MG63 (cell line): ENCODE data around the gene TMEM69. TPM values are rescaled to one million over a fixed set of nuclear protein-coding genes. Genes with fewer than 3 reads are reported as not detected.
A peak's percentile ranks its signal among the peaks of the same experiment; 100 is the strongest.
"Not testable (repeated sequence)": the region's sequence is repeated elsewhere in the genome, so short reads cannot be mapped to it uniquely, and the experiment has no call there.

Experiments used
- DNase-seq: peaks from one replicate; pipeline ENCODE4 v3.0.0-alpha.2; 2020
- H3K27me3 ChIP-seq: fragments of 250-450 bp; sonication (Bioruptor Pico); 2 replicates; pipeline ENCODE4 v1.5.1; 2020; ENCODE audit warnings: mild to moderate bottlenecking, moderate library complexity
- H3K36me3 ChIP-seq: fragments of 250-450 bp; sonication (Bioruptor Pico); 2 replicates; pipeline ENCODE4 v1.5.1; 2020; ENCODE audit warnings: mild to moderate bottlenecking, moderate library complexity
- H3K4me3 ChIP-seq: fragments of 250-450 bp; sonication (Bioruptor Pico); 2 replicates; pipeline ENCODE4 v1.5.1; 2020; ENCODE audit warnings: mild to moderate bottlenecking, moderate library complexity
- H3K9me3 ChIP-seq: fragments of 250-450 bp; sonication (Bioruptor Pico); 2 replicates; pipeline ENCODE4 v1.5.1; 2020; ENCODE audit warnings: mild to moderate bottlenecking, moderate library complexity
- total RNA-seq: library from RNA; depleted of rRNA; stranded (reverse); fragments of >200 nt; shearing (Covaris generic); gene quantifications from 2 replicates; pipeline ENCODE4 v1.2.3, GENCODE V29; 2014; ENCODE audit warnings: low replicate concordance

Gene TMEM69
- total RNA-seq, 1 experiment from 2014 or later: 21.7 TPM

GRCh38 chr1:45669859-45670655 lies 17.9 kb upstream of the TMEM69 start:
- DNase-seq: no peak
- H3K36me3 ChIP-seq: peaks cover 9% of the 10 kb centered on the region; the same call in 1 of the 2 replicates
- no peaks in the 10 kb centered on the region for H3K27me3 ChIP-seq
- H3K9me3 ChIP-seq: no peaks in the 10 kb centered on the region
- H3K4me3 ChIP-seq: no peak overlapping the region

- DNase-seq: no peak
- H3K27me3 ChIP-seq: no peaks in the 10 kb centered on the region
- H3K36me3 ChIP-seq: peaks cover 7% of the 10 kb centered on the region; the same call in 1 of the 2 replicates
Measured at GRCh38 chr1:45673956-45674355, 14.0 kb upstream of the TMEM69 start.

GRCh38 chr1:45674478-45674877 lies 13.5 kb upstream of the TMEM69 start:
- H3K27me3 ChIP-seq: no peaks in the 10 kb centered on the region
- no peak for DNase-seq
- peaks cover 7% of the 10 kb centered on the region; the same call in 1 of the 2 replicates for H3K36me3 ChIP-seq
- H3K9me3 ChIP-seq: no peaks in the 10 kb centered on the region
- no peak overlapping the region for H3K4me3 ChIP-seq

More at GRCh38 chr1:45673956-45674355, 14.0 kb upstream of the TMEM69 start:
- no peak overlapping the region for H3K4me3 ChIP-seq
- H3K9me3 ChIP-seq: no peaks in the 10 kb centered on the region

GRCh38 chr1:45676553-45676952 lies 11.4 kb upstream of the TMEM69 start:
- not testable (repeated sequence) for DNase-seq, H3K36me3 ChIP-seq, H3K9me3 ChIP-seq, H3K4me3 ChIP-seq, H3K27me3 ChIP-seq

- no peaks in the 10 kb centered on the region for H3K9me3 ChIP-seq
Measured at GRCh38 chr1:45677751-45678245, 10.2 kb upstream of the TMEM69 start.

GRCh38 chr1:45678489-45678888 lies 9.5 kb upstream of the TMEM69 start:
- H3K9me3 ChIP-seq: no peaks in the 10 kb centered on the region
- H3K4me3 ChIP-seq: no peak overlapping the region
- H3K27me3 ChIP-seq: no peaks in the 10 kb centered on the region
- no peak for DNase-seq
- peaks cover 7% of the 10 kb centered on the region; the same call in 1 of the 2 replicates for H3K36me3 ChIP-seq

More at GRCh38 chr1:45677751-45678245, 10.2 kb upstream of the TMEM69 start:
- H3K4me3 ChIP-seq: no peak overlapping the region
- DNase-seq: no peak
- H3K27me3 ChIP-seq: no peaks in the 10 kb centered on the region
- H3K36me3 ChIP-seq: peaks cover 7% of the 10 kb centered on the region; the same call in 1 of the 2 replicates

GRCh38 chr1:45679123-45679522 lies 8.9 kb upstream of the TMEM69 start:
- Histone ChIP-seq H3K9me3 (no peaks in the 10 kb centered on the region), H3K27me3 (no peaks in the 10 kb centered on the region), H3K4me3 (no peak overlapping the region), H3K36me3 (peaks cover 4% of the 10 kb centered on the region; the same call in 1 of the 2 replicates)
- peak; percentile 56 for DNase-seq

- Histone ChIP-seq H3K27me3 (no peaks in the 10 kb centered on the region), H3K36me3 (peaks cover 7% of the 10 kb centered on the region), H3K9me3 (no peaks in the 10 kb centered on the region), H3K4me3 (no peak overlapping the region)
- DNase-seq: no peak
Measured at GRCh38 chr1:45682942-45683341, 5.0 kb upstream of the TMEM69 start.

- H3K27me3 ChIP-seq: no peaks in the 10 kb centered on the region
- no peaks in the 10 kb centered on the region for H3K9me3 ChIP-seq
- no peak for DNase-seq
- peaks cover 7% of the 10 kb centered on the region for H3K36me3 ChIP-seq
- peak overlapping the region; percentile 99 for H3K4me3 ChIP-seq
Measured at GRCh38 chr1:45684402-45684801, 3.6 kb upstream of the TMEM69 start.

- H3K36me3 ChIP-seq: peaks cover 17% of the 10 kb centered on the region
- H3K9me3 ChIP-seq: no peaks in the 10 kb centered on the region
- no peaks in the 10 kb centered on the region for H3K27me3 ChIP-seq
- H3K4me3 ChIP-seq: peak overlapping the region; percentile 99
- DNase-seq: no peak
Measured at GRCh38 chr1:45685308-45686014, 2.5 kb upstream of the TMEM69 start.

GRCh38 chr1:45686015-45686287 lies 2.0 kb upstream of the TMEM69 start:
- DNase-seq: peak; percentile 44
- Histone ChIP-seq H3K27me3 (no peaks in the 10 kb centered on the region), H3K4me3 (peak overlapping the region; percentile 99), H3K36me3 (peaks cover 22% of the 10 kb centered on the region), H3K9me3 (no peaks in the 10 kb centered on the region)

GRCh38 chr1:45686288-45687013 lies 1.5 kb upstream of the TMEM69 start, which contains the start of gene GPBP1L1:
Gene GPBP1L1 (minus strand): TSS chr1:45686533. CDS start chr1:45659087, 27,446 bp downstream.
- peaks cover 23% of the 10 kb centered on the region for H3K36me3 ChIP-seq
- DNase-seq: peak; percentile 95
- no peaks in the 10 kb centered on the region for H3K9me3 ChIP-seq
- peak within 1 kb of the TSS; percentile 99 for H3K4me3 ChIP-seq
- no peaks in the 10 kb centered on the region for H3K27me3 ChIP-seq

- peak; percentile 98 for DNase-seq
- peaks cover 23% of the 10 kb centered on the region for H3K36me3 ChIP-seq
- H3K27me3 ChIP-seq: no peaks in the 10 kb centered on the region
- peak overlapping the region; percentile 99 for H3K4me3 ChIP-seq
- no peaks in the 10 kb centered on the region for H3K9me3 ChIP-seq
Measured at GRCh38 chr1:45687014-45687753, 797 bp upstream of the TMEM69 start.

- H3K36me3 ChIP-seq: peaks cover 52% of the 10 kb centered on the region
- not testable (repeated sequence) for DNase-seq, H3K9me3 ChIP-seq, H3K27me3 ChIP-seq, H3K4me3 ChIP-seq
Measured at GRCh38 chr1:45693811-45694210, 5.8 kb downstream of the TMEM69 start.

- Histone ChIP-seq H3K4me3 (no peak overlapping the region), H3K36me3 (peaks cover 44% of the 10 kb centered on the region), H3K9me3 (no peaks in the 10 kb centered on the region), H3K27me3 (no peaks in the 10 kb centered on the region)
- DNase-seq: no peak
Measured at GRCh38 chr1:45694823-45695222, 6.8 kb downstream of the TMEM69 start.

GRCh38 chr1:45704637-45705036 lies 16.7 kb downstream of the TMEM69 start:
- Histone ChIP-seq H3K27me3 (no peaks in the 10 kb centered on the region), H3K9me3 (no peaks in the 10 kb centered on the region; the same call in 1 of the 2 replicates), H3K36me3 (no peaks in the 10 kb centered on the region), H3K4me3 (no peak overlapping the region)
- DNase-seq: no peak
